Upper lobe of left lung (tissue), 6 donors: ENCODE results near the gene NKAIN2. TPM values are rescaled to one million over a fixed set of nuclear protein-coding genes. Genes with fewer than 3 reads are reported as not detected.
"Not testable (repeated sequence)": the region's sequence is repeated elsewhere in the genome, so short reads cannot be mapped to it uniquely, and the experiment has no call there.

Experiments used
- ATAC-seq, 2 donors: fragments of 200-7000 bp; cut with Tn5 transposase; one replicate each; pipeline ENCODE4 v1.9.1; 2022; ENCODE audit warnings: mild to moderate bottlenecking in 2 of 2, moderate library complexity in 2 of 2; ENCODE audit not compliant: low FRiP score in 2 of 2
- DNase-seq, 2 donors: peaks; one replicate each; pipeline ENCODE4 v3.0.0-alpha.2; 2019 to 2020
- H3K27ac ChIP-seq, 4 donors: fragments of 200-600 bp; sonication (generic); one replicate each; pipeline ENCODE4 v1.5.1; 2016 to 2019
- H3K27me3 ChIP-seq, 4 donors: fragments of 200-600 bp; sonication (generic); one replicate each; pipeline ENCODE4 v1.5.1; 2017 to 2019
- H3K36me3 ChIP-seq, 4 donors: fragments of 200-600 bp; sonication (generic); one replicate each; pipeline ENCODE4 v1.5.1; 2016 to 2019
- H3K4me1 ChIP-seq, 4 donors: fragments of 200-600 bp; sonication (generic); one replicate each; pipeline ENCODE4 v1.5.1; 2018 to 2019
- H3K4me3 ChIP-seq, 4 donors: fragments of 200-600 bp; sonication (generic); one replicate each; pipeline ENCODE4 v1.5.1; 2017 to 2019; ENCODE audit warnings: mild to moderate bottlenecking in 2 of 4, moderate library complexity in 1 of 4
- H3K9me3 ChIP-seq, 4 donors: fragments of 200-600 bp; sonication (generic); one replicate each; pipeline ENCODE4 v1.5.1; 2018 to 2019
- EP300 ChIP-seq, 4 donors: sonication (generic); formaldehyde crosslinking; IDR thresholded peaks; one replicate each; pipeline ENCODE4 v1.5.1; 2017; ENCODE audit warnings: antibody characterized with exemption in 4 of 4, control low read depth in 2 of 4
- POLR2A ChIP-seq, 4 donors: fragments of 450-650 bp; IDR thresholded peaks; one replicate each; pipeline ENCODE4 v1.5.1; 2016 to 2017; ENCODE audit warnings: antibody characterized with exemption in 4 of 4, mild to moderate bottlenecking in 2 of 4
- POLR2AphosphoS5 ChIP-seq, 2 donors: sonication (generic); formaldehyde crosslinking; IDR thresholded peaks; one replicate each; pipeline ENCODE4 v1.5.1; 2017; ENCODE audit warnings: antibody characterized with exemption in 2 of 2
- WGBS, 2 donors: methylation state at CpG; one replicate each; pipeline ENCODE4 v1.1.5; 2017 to 2018; 5-methylcytosine and 5-hydroxymethylcytosine counted together
- total RNA-seq, 6 donors: library from RNA; depleted of rRNA in 4 of 6; stranded (reverse); fragments of >200 nt in 4 of 6; gene quantifications; one replicate each; pipeline versions ENCODE4 v1.1.0 to v1.2.1, GENCODE V29; 2016 to 2021
- TF ChIP-seq, protein P1 (sequence below), 6 experiments: fragments of 450-650 bp in 4 of 6; fragments of 200-600 bp in 2 of 6; sonication (generic) in 2 of 6; IDR thresholded peaks; one replicate each; pipeline ENCODE4 v1.5.1; 2016 to 2019; ENCODE audit warnings: antibody characterized with exemption in 6 of 6
- donor health status: DM: no; HTN: no; CAD: no; lungs with moderate emphysema.
- donor health status: DM: no; HTN: yes; CAD: no; lungs with severe emphysema.

The NKAIN2 gene
- total RNA-seq, 6 donors from 2014 or later, result 0.13 to 0.20 TPM; not detected in 4

DNA sequence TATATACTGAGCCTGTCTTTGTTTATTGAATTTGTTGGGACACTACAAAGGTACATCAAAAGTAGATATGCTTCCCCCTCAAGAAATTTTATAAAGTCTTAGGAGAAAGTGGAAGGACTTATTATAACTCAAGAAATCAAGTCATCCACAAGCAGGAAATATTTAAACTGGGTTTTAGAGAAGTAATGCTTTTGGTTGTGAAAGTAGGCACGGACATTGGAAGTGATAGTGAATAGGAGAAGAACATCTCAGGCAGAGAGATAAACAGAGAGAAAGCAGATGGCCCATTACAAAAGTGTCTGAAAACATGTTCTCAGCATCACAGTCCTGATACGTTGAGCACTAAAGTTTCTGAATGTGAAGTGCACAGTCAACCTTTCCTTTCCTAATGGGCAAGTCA lies 742.9 kb downstream of the NKAIN2 start:
- WGBS, 2 donors, result 41 to 47% methylated on average over 2 of the region's 2 CpGs

GRCh38 chr6:124551711-124552233 lies 748.1 kb downstream of the NKAIN2 start:
- Histone ChIP-seq H3K4me3 (no peak overlapping the region), H3K9me3 (no peaks in the 10 kb centered on the region), H3K36me3 (no peaks in the 10 kb centered on the region), H3K4me1 (no peaks in the 10 kb centered on the region), H3K27ac (no peak overlapping the region), H3K27me3 (no peaks in the 10 kb centered on the region)
- DNase-seq (no peak), ATAC-seq (no peak)
- no peak for TF ChIP-seq POLR2AphosphoS5 (IDR thresholded peaks at IDR 0.05)
- no peak for TF ChIP-seq EP300 (IDR thresholded peaks at IDR 0.05)
- TF ChIP-seq POLR2A (IDR thresholded peaks at IDR 0.05), result no peak
- TF ChIP-seq, protein P1, sequence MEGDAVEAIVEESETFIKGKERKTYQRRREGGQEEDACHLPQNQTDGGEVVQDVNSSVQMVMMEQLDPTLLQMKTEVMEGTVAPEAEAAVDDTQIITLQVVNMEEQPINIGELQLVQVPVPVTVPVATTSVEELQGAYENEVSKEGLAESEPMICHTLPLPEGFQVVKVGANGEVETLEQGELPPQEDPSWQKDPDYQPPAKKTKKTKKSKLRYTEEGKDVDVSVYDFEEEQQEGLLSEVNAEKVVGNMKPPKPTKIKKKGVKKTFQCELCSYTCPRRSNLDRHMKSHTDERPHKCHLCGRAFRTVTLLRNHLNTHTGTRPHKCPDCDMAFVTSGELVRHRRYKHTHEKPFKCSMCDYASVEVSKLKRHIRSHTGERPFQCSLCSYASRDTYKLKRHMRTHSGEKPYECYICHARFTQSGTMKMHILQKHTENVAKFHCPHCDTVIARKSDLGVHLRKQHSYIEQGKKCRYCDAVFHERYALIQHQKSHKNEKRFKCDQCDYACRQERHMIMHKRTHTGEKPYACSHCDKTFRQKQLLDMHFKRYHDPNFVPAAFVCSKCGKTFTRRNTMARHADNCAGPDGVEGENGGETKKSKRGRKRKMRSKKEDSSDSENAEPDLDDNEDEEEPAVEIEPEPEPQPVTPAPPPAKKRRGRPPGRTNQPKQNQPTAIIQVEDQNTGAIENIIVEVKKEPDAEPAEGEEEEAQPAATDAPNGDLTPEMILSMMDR (IDR thresholded peaks at IDR 0.05), result no peak
- WGBS, 2 donors, result 81% methylated on average over 3 of the region's 3 CpGs

More for the DNA sequence above, 742.9 kb downstream of the NKAIN2 start:
- Histone ChIP-seq H3K36me3 (no peaks in the 10 kb centered on the region), H3K9me3 (no peaks in the 10 kb centered on the region), H3K27me3 (no peaks in the 10 kb centered on the region), H3K4me3 (no peak overlapping the region), H3K27ac (no peak overlapping the region), H3K4me1 (no peaks in the 10 kb centered on the region)
- DNase-seq (no peak), ATAC-seq (no peak)
- TF ChIP-seq POLR2A (IDR thresholded peaks at IDR 0.05) (no peak), EP300 (IDR thresholded peaks at IDR 0.05) (no peak), POLR2AphosphoS5 (IDR thresholded peaks at IDR 0.05) (no peak)
- TF ChIP-seq, protein P1 (IDR thresholded peaks at IDR 0.05), result no peak

DNA sequence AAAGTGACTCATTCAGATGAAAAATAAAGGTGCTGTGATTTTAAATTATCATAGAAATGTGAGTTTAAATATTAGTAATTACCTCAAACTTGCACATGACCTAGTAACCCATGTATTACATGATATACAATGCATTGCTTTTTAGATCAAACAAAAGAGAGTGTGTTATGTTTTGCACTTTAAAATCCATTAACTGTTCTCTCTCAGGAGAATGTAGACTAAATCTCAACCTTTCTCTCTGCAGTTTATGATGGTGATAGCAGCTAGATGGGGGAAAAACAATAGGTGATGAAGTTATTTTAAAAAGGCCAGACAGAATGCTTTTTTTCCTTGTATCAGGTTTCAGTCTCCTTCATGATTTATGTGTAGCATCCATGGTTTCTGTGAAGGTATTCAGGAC lies 754.2 kb downstream of the NKAIN2 start:
- Histone ChIP-seq H3K27me3 (no peaks in the 10 kb centered on the region), H3K9me3 (no peaks in the 10 kb centered on the region), H3K36me3 (no peaks in the 10 kb centered on the region), H3K4me1 (no peaks in the 10 kb centered on the region), H3K27ac (no peak overlapping the region), H3K4me3 (no peak overlapping the region)
- DNase-seq, result no peak
- TF ChIP-seq, protein P1 (IDR thresholded peaks at IDR 0.05), result no peak
- TF ChIP-seq POLR2A (IDR thresholded peaks at IDR 0.05) (no peak), EP300 (IDR thresholded peaks at IDR 0.05) (no peak), POLR2AphosphoS5 (IDR thresholded peaks at IDR 0.05) (no peak)
- ATAC-seq, result no peak

DNA sequence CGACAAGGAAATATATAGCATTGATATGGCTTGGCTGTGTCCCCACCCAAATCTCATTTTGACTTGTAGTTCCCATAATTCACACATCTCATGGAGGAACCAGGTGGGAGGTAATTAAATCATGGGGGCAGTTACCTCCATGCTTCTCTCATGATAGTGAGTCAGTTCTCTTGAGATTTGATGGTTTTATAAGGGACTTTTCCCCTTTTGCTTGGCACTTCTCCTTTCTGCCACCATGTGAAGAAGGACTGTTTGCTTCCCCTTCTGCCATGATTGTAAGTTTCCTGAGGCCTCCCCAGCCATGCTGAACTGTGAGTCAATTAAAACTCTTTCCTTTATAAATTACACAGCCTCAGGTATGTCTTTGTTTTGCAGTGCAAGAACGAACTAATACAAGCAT lies 756.4 kb downstream of the NKAIN2 start:
- H3K27ac ChIP-seq, DNase-seq, H3K9me3 ChIP-seq, H3K36me3 ChIP-seq, ATAC-seq, H3K27me3 ChIP-seq, H3K4me1 ChIP-seq, H3K4me3 ChIP-seq: not testable (repeated sequence)
- 89 to 93% methylated on average over 2 of the region's 2 CpGs for WGBS, 2 donors

- 51 to 69% methylated on average over 3 of the region's 3 CpGs for WGBS, 2 donors
- H3K4me3 ChIP-seq, result no peak overlapping the region
Measured at GRCh38 chr6:124560873-124561567, 757.4 kb downstream of the NKAIN2 start.

GRCh38 chr6:124561635-124562130 lies 758.0 kb downstream of the NKAIN2 start:
- Histone ChIP-seq H3K27ac (no peak overlapping the region), H3K4me3 (no peak overlapping the region), H3K36me3 (no peaks in the 10 kb centered on the region), H3K27me3 (no peaks in the 10 kb centered on the region), H3K4me1 (no peaks in the 10 kb centered on the region), H3K9me3 (no peaks in the 10 kb centered on the region)
- DNase-seq (no peak), ATAC-seq (no peak)
- no peak for TF ChIP-seq POLR2AphosphoS5 (IDR thresholded peaks at IDR 0.05)
- no peak for TF ChIP-seq EP300 (IDR thresholded peaks at IDR 0.05)
- no peak for TF ChIP-seq POLR2A (IDR thresholded peaks at IDR 0.05)
- TF ChIP-seq, protein P1 (IDR thresholded peaks at IDR 0.05), result no peak
- 84 to 90% methylated on average over 4 of the region's 4 CpGs for WGBS, 2 donors

More at GRCh38 chr6:124560873-124561567, 757.4 kb downstream of the NKAIN2 start:
- ATAC-seq (no peak), DNase-seq (no peak)
- no peak overlapping the region for H3K27ac ChIP-seq
- no peaks in the 10 kb centered on the region for H3K27me3 ChIP-seq
- H3K9me3 ChIP-seq, result no peaks in the 10 kb centered on the region
- H3K4me1 ChIP-seq, result no peaks in the 10 kb centered on the region
- H3K36me3 ChIP-seq, result no peaks in the 10 kb centered on the region
- no peak for TF ChIP-seq POLR2A (IDR thresholded peaks at IDR 0.05)

- not testable (repeated sequence) for DNase-seq, H3K4me3 ChIP-seq, ATAC-seq, H3K9me3 ChIP-seq, H3K27me3 ChIP-seq, H3K36me3 ChIP-seq, H3K4me1 ChIP-seq, H3K27ac ChIP-seq
- 83 to 92% methylated on average over 3 of the region's 3 CpGs for WGBS, 2 donors
Measured at GRCh38 chr6:124564125-124564524, 760.5 kb downstream of the NKAIN2 start.
